Gastroesophageal sphincter (tissue), 4 donors: ENCODE results near the gene NAV2. TPM values are rescaled to one million over a fixed set of nuclear protein-coding genes. Genes with fewer than 3 reads are reported as not detected.

ENCODE experiments used
- ATAC-seq: fragments of 150-250 bp; one replicate; pipeline ENCODE4 v1.9.1; 2016; ENCODE audit warnings: mild to moderate bottlenecking, moderate library complexity
- H3K27ac ChIP-seq, 4 donors: fragments of 200-600 bp; sonication (generic) in 3 of 4; 1 replicate in 3 of 4; 2 replicates in 1 of 4; pipeline ENCODE4 v1.5.1; 2016 to 2019
- H3K27me3 ChIP-seq: fragments of 200-600 bp; sonication (generic); one replicate; pipeline ENCODE4 v1.5.1; 2019
- H3K36me3 ChIP-seq, 2 donors: fragments of 200-600 bp; sonication (generic); one replicate each; pipeline ENCODE4 v1.5.1; 2019; ENCODE audit warnings: control low read depth in 1 of 2
- H3K4me1 ChIP-seq, 3 donors: fragments of 200-600 bp; sonication (generic); 1 replicate in 2 of 3; 2 replicates in 1 of 3; pipeline ENCODE4 v1.5.1; 2016 to 2019; ENCODE audit warnings: control low read depth in 2 of 3
- H3K4me3 ChIP-seq, 2 donors: fragments of 200-600 bp; sonication (generic); one replicate each; pipeline ENCODE4 v1.5.1; 2019; ENCODE audit warnings: mild to moderate bottlenecking in 1 of 2, moderate library complexity in 1 of 2
- H3K9me3 ChIP-seq, 3 donors: fragments of 200-600 bp; sonication (generic); one replicate each; pipeline ENCODE4 v1.5.1; 2017 to 2019; ENCODE audit warnings: control low read depth in 2 of 3
- EP300 ChIP-seq: sonication (generic); formaldehyde crosslinking; IDR thresholded peaks from one replicate; pipeline ENCODE4 v1.6.1; 2017; ENCODE audit warnings: antibody characterized with exemption, mild to moderate bottlenecking
- POLR2A ChIP-seq, 2 donors: fragments of 450-650 bp; IDR thresholded peaks; one replicate each; pipeline ENCODE4 v1.6.1; 2017; ENCODE audit warnings: antibody characterized with exemption in 2 of 2, mild to moderate bottlenecking in 2 of 2, moderate library complexity in 1 of 2
- POLR2AphosphoS5 ChIP-seq: sonication (generic); formaldehyde crosslinking; IDR thresholded peaks from one replicate; pipeline ENCODE4 v1.6.1; 2017; ENCODE audit warnings: antibody characterized with exemption
- WGBS, 2 donors: methylation state at CpG; one replicate each; pipeline ENCODE4 v1.1.5; 2018; ENCODE audit warnings: low coverage in 1 of 2; 5-methylcytosine and 5-hydroxymethylcytosine counted together
- total RNA-seq, 4 donors: library from RNA; depleted of rRNA; stranded (reverse); fragments of >200 nt; gene quantifications; one replicate each; pipeline ENCODE4 v1.1.0, GENCODE V29; 2016
- TF ChIP-seq, protein P1 (sequence below), 4 experiments: fragments of 200-600 bp in 2 of 4; fragments of 450-650 bp in 2 of 4; sonication (generic) in 1 of 4; IDR thresholded peaks; one replicate each; pipeline ENCODE4 v1.5.1; 2017 to 2019; ENCODE audit warnings: antibody characterized with exemption in 4 of 4, mild to moderate bottlenecking in 2 of 4, moderate library complexity in 2 of 4

The NAV2 gene
- total RNA-seq, 4 donors from 2014 or later, result 19.5 to 57.1 (median 43.4) TPM

DNA sequence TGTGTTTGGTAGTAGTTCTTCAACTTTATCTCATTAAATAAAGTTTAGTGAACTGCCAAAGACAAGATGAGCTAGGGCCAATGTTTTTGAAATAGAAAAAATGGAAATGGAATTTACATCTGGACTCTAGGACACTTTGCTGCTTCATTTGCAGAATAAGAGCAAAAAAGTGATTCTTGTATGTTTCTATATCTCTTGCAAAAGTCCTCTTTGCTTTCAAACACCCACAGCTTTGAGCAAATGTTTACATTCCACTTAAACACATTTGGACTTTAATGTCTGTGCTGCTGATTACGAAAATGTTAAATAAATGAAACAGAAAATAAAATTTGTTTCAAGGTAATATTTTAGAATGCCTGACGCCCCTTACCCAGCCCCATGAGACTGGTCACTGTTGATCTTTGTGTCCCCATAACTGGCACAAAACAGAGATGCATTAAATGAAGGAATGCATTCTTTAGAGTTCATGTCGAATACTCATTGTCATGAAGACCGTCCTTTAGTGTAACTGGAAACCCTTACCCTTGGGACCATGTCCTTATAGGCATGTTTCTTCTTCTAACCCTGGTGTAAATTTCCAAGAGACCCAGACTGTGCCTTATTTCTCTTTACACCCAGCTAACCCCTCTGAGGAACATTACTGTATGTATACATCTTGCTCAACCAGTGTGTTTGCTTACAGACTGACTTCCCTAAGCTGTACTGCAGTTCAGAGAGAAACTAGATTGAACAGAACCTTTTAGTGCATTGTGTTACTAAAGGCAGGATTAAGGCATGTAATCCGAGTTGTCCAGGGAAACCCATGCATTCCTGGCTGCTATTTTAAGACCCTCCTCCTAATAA is 199.7 kb downstream of the NAV2 start:
- Histone ChIP-seq H3K36me3 (peaks cover 0 to 18% of the 10 kb centered on the region in 2 donors), H3K27ac (peak overlapping the region in 1 of 4 donors; percentile 19), H3K4me3 (no peak overlapping the region), H3K4me1 (peaks cover 2 to 53% (median 3%) of the 10 kb centered on the region in 3 donors), H3K9me3 (no peaks in the 10 kb centered on the region), H3K27me3 (no peaks in the 10 kb centered on the region)
- WGBS, 2 donors, result 31 to 43% methylated on average over 4 to 5 of the region's 5 CpGs
- ATAC-seq, result no peak
- TF ChIP-seq, protein P1, sequence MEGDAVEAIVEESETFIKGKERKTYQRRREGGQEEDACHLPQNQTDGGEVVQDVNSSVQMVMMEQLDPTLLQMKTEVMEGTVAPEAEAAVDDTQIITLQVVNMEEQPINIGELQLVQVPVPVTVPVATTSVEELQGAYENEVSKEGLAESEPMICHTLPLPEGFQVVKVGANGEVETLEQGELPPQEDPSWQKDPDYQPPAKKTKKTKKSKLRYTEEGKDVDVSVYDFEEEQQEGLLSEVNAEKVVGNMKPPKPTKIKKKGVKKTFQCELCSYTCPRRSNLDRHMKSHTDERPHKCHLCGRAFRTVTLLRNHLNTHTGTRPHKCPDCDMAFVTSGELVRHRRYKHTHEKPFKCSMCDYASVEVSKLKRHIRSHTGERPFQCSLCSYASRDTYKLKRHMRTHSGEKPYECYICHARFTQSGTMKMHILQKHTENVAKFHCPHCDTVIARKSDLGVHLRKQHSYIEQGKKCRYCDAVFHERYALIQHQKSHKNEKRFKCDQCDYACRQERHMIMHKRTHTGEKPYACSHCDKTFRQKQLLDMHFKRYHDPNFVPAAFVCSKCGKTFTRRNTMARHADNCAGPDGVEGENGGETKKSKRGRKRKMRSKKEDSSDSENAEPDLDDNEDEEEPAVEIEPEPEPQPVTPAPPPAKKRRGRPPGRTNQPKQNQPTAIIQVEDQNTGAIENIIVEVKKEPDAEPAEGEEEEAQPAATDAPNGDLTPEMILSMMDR (IDR thresholded peaks at IDR 0.05), result no peak
- TF ChIP-seq POLR2A (IDR thresholded peaks at IDR 0.05), result no peak
- no peak for TF ChIP-seq EP300
- no peak for TF ChIP-seq POLR2AphosphoS5

DNA sequence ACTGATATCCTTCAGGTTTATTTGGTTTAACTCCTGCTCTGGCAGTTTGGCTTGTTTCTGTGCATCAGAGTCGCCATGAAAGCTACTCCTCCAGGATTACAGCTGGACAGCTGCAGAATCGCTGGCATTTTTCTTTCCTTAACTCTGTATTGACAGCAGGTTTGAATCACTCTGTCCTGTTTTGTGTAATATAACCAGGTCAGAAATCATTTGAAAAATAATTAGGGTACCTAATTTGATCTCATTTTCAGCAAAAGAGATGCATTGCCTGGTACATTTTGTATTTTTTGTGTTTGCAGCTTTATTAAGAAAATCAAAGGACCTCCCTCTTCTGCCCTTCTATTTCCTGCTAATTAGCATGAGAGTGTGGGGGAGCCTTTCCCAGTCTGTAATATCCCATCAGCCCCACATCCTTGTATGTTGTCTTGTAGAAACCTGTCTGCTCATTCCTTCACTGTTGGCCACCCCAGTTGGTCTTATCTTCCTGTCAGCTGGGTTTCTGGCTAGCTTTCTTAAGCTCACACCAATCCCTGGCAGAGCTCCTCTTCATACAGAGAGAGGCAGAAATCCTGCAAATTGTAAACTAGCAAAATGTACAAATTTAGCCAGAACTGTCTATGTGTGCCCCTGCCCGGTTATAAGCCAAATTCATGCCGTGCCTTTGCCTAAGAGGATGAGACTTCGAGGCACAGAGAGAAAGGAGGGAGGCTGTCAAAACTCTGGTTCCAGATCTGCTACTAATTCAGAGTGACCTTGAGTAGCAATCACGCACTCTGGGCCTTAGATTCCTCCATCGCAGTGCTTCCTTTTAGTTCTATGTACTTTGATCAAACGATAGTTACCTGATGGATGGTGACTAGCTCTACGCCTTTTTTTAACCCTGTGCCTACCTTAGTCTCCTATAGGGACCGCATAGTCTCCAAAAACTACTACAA is 200.6 kb downstream of the NAV2 start:
- H3K36me3 ChIP-seq, result peaks cover 0 to 27% of the 10 kb centered on the region in 2 donors
- TF ChIP-seq EP300, result no peak
- TF ChIP-seq POLR2A (IDR thresholded peaks at IDR 0.05), result no peak
- TF ChIP-seq, protein P1 (IDR thresholded peaks at IDR 0.05), result no peak
- no peak for TF ChIP-seq POLR2AphosphoS5
- no peaks in the 10 kb centered on the region for H3K27me3 ChIP-seq
- H3K4me3 ChIP-seq, result no peak overlapping the region
- H3K4me1 ChIP-seq, result peaks cover 2 to 47% (median 3%) of the 10 kb centered on the region in 3 donors
- H3K27ac ChIP-seq, result peak overlapping the region in 1 of 4 donors; percentile 19
- no peaks in the 10 kb centered on the region for H3K9me3 ChIP-seq
- 55% methylated on average over 10 of the region's 10 CpGs for WGBS, 2 donors
- ATAC-seq, result no peak

DNA sequence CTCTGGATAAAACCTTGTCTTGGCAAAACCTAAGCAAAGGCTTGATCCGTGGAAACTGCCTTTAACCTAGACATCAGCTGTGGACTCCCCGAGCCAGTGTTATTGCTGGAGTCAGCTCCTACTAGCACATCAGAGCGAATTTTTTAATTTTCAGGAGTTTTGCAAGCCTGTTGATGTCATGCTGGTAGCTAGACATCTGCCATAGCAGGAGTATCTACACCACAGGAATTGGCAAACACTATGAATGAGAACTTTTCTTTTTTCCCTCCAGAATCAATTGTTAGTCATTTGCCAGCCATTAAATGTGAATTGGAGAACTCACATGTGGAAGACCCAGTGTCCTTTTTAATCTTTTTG is 201.2 kb downstream of the NAV2 start:
- H3K36me3 ChIP-seq, result peaks cover 0 to 29% of the 10 kb centered on the region in 2 donors
- no peaks in the 10 kb centered on the region for H3K27me3 ChIP-seq
- no peak overlapping the region for H3K4me3 ChIP-seq
- no peaks in the 10 kb centered on the region for H3K9me3 ChIP-seq
- 61 to 90% methylated on average over 3 of the region's 3 CpGs for WGBS, 2 donors
- H3K4me1 ChIP-seq, result peaks cover 3 to 49% (median 5%) of the 10 kb centered on the region in 3 donors
- ATAC-seq, result no peak
- TF ChIP-seq EP300, result no peak
- TF ChIP-seq, protein P1 (IDR thresholded peaks at IDR 0.05), result no peak
- no peak for TF ChIP-seq POLR2A (IDR thresholded peaks at IDR 0.05)
- no peak for TF ChIP-seq POLR2AphosphoS5
- H3K27ac ChIP-seq, result no peak overlapping the region

- WGBS, 2 donors, result 33 to 100% methylated on average over 1 of the region's 1 CpG
- TF ChIP-seq POLR2A (IDR thresholded peaks at IDR 0.05) (no peak), POLR2AphosphoS5 (no peak), EP300 (no peak)
- TF ChIP-seq, protein P1 (IDR thresholded peaks at IDR 0.05), result no peak
- Histone ChIP-seq H3K27me3 (no peaks in the 10 kb centered on the region), H3K4me1 (peaks cover 7 to 60% (median 9%) of the 10 kb centered on the region in 3 donors), H3K9me3 (no peaks in the 10 kb centered on the region), H3K27ac (no peak overlapping the region), H3K4me3 (no peak overlapping the region), H3K36me3 (peaks cover 0 to 29% of the 10 kb centered on the region in 2 donors)
- ATAC-seq, result no peak
Observed at GRCh38 chr11:19915808-19916207, 203.2 kb downstream of the NAV2 start.
